CD4-positive, alpha-beta T cell (primary cell): ENCODE measurements around the gene CEP131. TPM values are rescaled to one million over a fixed set of nuclear protein-coding genes. Genes with fewer than 3 reads are reported as not detected.

Source experiments
- ATAC-seq: fragments of 200-7000 bp; cut with Tn5 transposase; one replicate; pipeline ENCODE4 v1.10.0; 2022; ENCODE audit warnings: mild to moderate bottlenecking; ENCODE audit not compliant: poor library complexity
- CTCF ChIA-PET: fragments of 350-600 bp; sonication (Branson Sonifier 250); formaldehyde crosslinking; loops from one replicate; lab custom pipeline; 2021; ENCODE audit warnings: antibody characterized with exemption, inconsistent platforms; lab: Charles Lee
- POLR2A ChIA-PET: fragments of 350-600 bp; sonication (Branson Sonifier 250); formaldehyde crosslinking; loops from one replicate; lab custom pipeline; 2021; ENCODE audit warnings: antibody characterized with exemption, inconsistent platforms; lab: Charles Lee
- DNase-seq, 14 experiments: peaks; one replicate each; pipeline ENCODE4 v3.0.0-alpha.2; 2013 to 2020; ENCODE audit warnings: mixed read lengths in 2 of 14
- H3K27ac ChIP-seq, 2 donors: one replicate each; pipeline versions ENCODE4 v1.5.1 to v1.7.0; 2013; ENCODE audit warnings: low read length in 2 of 2, low read depth in 1 of 2, mild to moderate bottlenecking in 1 of 2
- H3K27me3 ChIP-seq, 2 experiments: 1 replicate in 1 of 2; 2 replicates in 1 of 2; pipeline versions ENCODE4 v1.6.1 to v1.7.0; 2013; ENCODE audit warnings: low read length in 2 of 2, control low read depth in 1 of 2, mild to moderate bottlenecking in 1 of 2, moderate library complexity in 1 of 2; ENCODE audit not compliant: insufficient read depth in 2 of 2, control insufficient read depth in 1 of 2
- H3K36me3 ChIP-seq: one replicate; pipeline ENCODE4 v1.6.1; 2013; ENCODE audit warnings: low read length, control low read depth; ENCODE audit not compliant: insufficient read depth
- H3K4me1 ChIP-seq: one replicate; pipeline ENCODE4 v1.6.1; 2013; ENCODE audit warnings: low read length, control low read depth; ENCODE audit not compliant: insufficient read depth
- H3K4me3 ChIP-seq: one replicate; pipeline ENCODE4 v1.5.1; 2013; ENCODE audit warnings: mild to moderate bottlenecking, low read length, moderate library complexity
- H3K9me3 ChIP-seq, 2 experiments: 1 replicate in 1 of 2; 2 replicates in 1 of 2; pipeline versions ENCODE4 v1.6.1 to v1.7.0; 2013; ENCODE audit warnings: low read length in 2 of 2, mild to moderate bottlenecking in 2 of 2, control low read depth in 1 of 2, moderate library complexity in 1 of 2; ENCODE audit not compliant: control insufficient read depth in 1 of 2, insufficient read depth in 1 of 2
- H3K27ac Mint-ChIP-seq: one replicate; pipeline ENCODE4 v1.8.0; 2020; ENCODE audit warnings: mixed read lengths
- H3K27me3 Mint-ChIP-seq: one replicate; pipeline ENCODE4 v1.8.0; 2021; ENCODE audit warnings: mixed read lengths
- H3K36me3 Mint-ChIP-seq: one replicate; pipeline ENCODE4 v1.8.0; 2021; ENCODE audit warnings: low read depth, mixed read lengths
- H3K4me1 Mint-ChIP-seq: one replicate; pipeline ENCODE4 v1.8.0; 2021; ENCODE audit warnings: low read depth, mixed read lengths
- H3K4me3 Mint-ChIP-seq: one replicate; pipeline ENCODE4 v1.8.0; 2020; ENCODE audit warnings: mild to moderate bottlenecking, mixed read lengths
- H3K9me3 Mint-ChIP-seq: one replicate; pipeline ENCODE4 v1.8.0; 2020; ENCODE audit warnings: mixed read lengths
- intact Hi-C, 2 experiments: fragments of 100-400 bp; cut with DNase I in 1 of 2; cut with micrococcal nuclease in 1 of 2; formaldehyde crosslinking; loops; one replicate each; pipeline versions ENCODE4 v1.15.1 to v1.9.0; 2023 to 2025; cut with DNase I, micrococcal nuclease
- total RNA-seq, 174 experiments: library from RNA in 2 of 174; stranded (reverse) in 2 of 174; gene quantifications; one replicate each; pipeline ENCODE4 v1.2.3 and lab custom pipeline; 2021 to 2026
- TF ChIP-seq, protein P1 (sequence below): fragments of 200-600 bp; IDR thresholded peaks from one replicate; pipeline ENCODE4 v1.8.0; 2022; ENCODE audit warnings: antibody characterized with exemption, mild to moderate bottlenecking

The CEP131 gene
- total RNA-seq, 2 experiments from 2014 or later: 11.2 to 12.3 TPM

DNA sequence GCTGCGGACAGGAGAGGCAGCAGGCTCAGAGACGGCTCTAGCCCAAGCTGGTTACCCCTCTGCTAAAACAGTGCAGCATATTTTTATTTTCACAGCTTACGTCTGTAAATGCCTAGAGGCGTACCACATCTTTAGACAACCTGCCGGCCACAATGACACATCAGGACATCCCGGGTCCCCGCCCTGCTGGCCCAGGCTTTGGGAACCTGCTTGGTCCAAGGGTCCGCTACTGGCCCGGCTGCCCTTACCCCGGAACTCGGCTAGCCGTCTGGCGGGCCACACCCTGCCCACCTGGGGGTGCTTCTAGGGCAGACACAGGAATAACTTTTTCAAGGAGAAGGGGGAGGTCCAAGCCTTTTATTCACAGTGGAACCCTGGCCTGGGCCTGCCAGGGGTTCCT is 4.3 kb downstream of the CEP131 start:
- no peak overlapping the region for H3K27ac ChIP-seq
- no peaks in the 10 kb centered on the region for H3K9me3 ChIP-seq
- TF ChIP-seq, protein P1, sequence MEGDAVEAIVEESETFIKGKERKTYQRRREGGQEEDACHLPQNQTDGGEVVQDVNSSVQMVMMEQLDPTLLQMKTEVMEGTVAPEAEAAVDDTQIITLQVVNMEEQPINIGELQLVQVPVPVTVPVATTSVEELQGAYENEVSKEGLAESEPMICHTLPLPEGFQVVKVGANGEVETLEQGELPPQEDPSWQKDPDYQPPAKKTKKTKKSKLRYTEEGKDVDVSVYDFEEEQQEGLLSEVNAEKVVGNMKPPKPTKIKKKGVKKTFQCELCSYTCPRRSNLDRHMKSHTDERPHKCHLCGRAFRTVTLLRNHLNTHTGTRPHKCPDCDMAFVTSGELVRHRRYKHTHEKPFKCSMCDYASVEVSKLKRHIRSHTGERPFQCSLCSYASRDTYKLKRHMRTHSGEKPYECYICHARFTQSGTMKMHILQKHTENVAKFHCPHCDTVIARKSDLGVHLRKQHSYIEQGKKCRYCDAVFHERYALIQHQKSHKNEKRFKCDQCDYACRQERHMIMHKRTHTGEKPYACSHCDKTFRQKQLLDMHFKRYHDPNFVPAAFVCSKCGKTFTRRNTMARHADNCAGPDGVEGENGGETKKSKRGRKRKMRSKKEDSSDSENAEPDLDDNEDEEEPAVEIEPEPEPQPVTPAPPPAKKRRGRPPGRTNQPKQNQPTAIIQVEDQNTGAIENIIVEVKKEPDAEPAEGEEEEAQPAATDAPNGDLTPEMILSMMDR: no peak
- H3K36me3 Mint-ChIP-seq: no peaks in the 10 kb centered on the region
- no peak overlapping the region for H3K4me3 Mint-ChIP-seq
- no peak overlapping the region for H3K4me3 ChIP-seq
- POLR2A ChIA-PET: no interaction called here
- intact Hi-C loops: no loop called here
- no peaks in the 10 kb centered on the region for H3K9me3 Mint-ChIP-seq
- DNase-seq: no peak
- H3K27me3 Mint-ChIP-seq: no peaks in the 10 kb centered on the region
- no peaks in the 10 kb centered on the region for H3K27me3 ChIP-seq
- H3K27ac Mint-ChIP-seq: no peak overlapping the region
- H3K4me1 ChIP-seq: peaks cover 20% of the 10 kb centered on the region
- no peak for ATAC-seq
- CTCF ChIA-PET: no interaction called here
- H3K4me1 Mint-ChIP-seq: peaks cover 12% of the 10 kb centered on the region
- H3K36me3 ChIP-seq: peaks cover 7% of the 10 kb centered on the region

DNA sequence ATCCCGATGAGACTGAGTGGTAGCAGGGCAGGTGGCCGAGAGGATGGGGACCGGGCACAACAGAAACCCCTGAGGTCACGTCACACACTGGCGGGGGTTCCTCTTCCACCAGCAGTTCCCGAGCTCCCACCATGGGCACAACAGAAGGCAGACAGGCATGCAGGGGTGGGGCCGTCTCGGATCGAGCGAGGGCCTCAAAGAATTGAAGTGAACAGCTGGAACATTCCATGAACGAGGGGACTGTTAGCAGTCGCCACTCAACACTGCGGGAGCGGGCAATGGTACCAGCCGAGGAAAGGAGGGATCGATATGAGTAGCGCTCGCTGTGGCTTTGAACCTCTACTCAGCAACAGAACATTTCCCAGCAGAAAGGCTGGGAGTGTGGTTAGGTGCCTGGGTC is 5.3 kb downstream of the CEP131 start:
- TF ChIP-seq, protein P1: no peak
- Histone ChIP-seq H3K36me3 (peaks cover 7% of the 10 kb centered on the region), H3K4me3 (no peak overlapping the region), H3K4me1 (peaks cover 16% of the 10 kb centered on the region), H3K27me3 (no peaks in the 10 kb centered on the region), H3K9me3 (no peaks in the 10 kb centered on the region), H3K27ac (no peak overlapping the region)
- Mint-ChIP-seq H3K36me3 (no peaks in the 10 kb centered on the region), H3K27me3 (no peaks in the 10 kb centered on the region), H3K4me3 (no peak overlapping the region), H3K27ac (no peak overlapping the region), H3K4me1 (peaks cover 6% of the 10 kb centered on the region), H3K9me3 (no peaks in the 10 kb centered on the region)
- intact Hi-C loops: no loop called here
- POLR2A ChIA-PET: no interaction called here
- no peak for DNase-seq
- CTCF ChIA-PET: no interaction called here
- ATAC-seq: no peak

DNA sequence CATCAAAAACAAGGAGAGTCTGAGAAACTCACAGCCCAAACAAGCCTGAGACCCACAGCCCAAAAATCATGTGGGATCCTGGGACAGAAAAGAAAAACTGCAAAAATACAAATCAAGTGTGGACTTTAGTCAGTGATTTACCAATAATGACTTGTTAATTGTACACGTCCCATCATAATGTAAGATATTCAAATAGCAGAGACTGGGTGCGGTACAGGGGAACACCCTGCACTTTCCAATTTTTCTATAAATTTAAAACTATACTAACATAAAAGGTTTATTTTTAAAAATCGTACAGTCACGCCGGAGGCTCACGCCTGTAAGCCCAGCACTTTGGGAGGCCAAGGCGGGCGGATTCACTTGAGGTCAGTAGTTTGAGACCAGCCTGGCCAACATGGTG is 8.8 kb downstream of the CEP131 start:
- Mint-ChIP-seq H3K27ac (no peak overlapping the region), H3K4me1 (no peaks in the 10 kb centered on the region), H3K36me3 (no peaks in the 10 kb centered on the region), H3K9me3 (no peaks in the 10 kb centered on the region), H3K27me3 (no peaks in the 10 kb centered on the region), H3K4me3 (no peak overlapping the region)
- CTCF ChIA-PET: no interaction called here
- no peak for ATAC-seq
- TF ChIP-seq, protein P1: no peak
- no peak overlapping the region for H3K4me3 ChIP-seq
- no peaks in the 10 kb centered on the region for H3K4me1 ChIP-seq
- peaks cover 2% of the 10 kb centered on the region for H3K36me3 ChIP-seq
- POLR2A ChIA-PET: no interaction called here
- no peak for DNase-seq
- H3K27ac ChIP-seq: no peak overlapping the region
- H3K9me3 ChIP-seq: no peaks in the 10 kb centered on the region
- intact Hi-C loops: no loop called here
- H3K27me3 ChIP-seq: no peaks in the 10 kb centered on the region
